GM23338 (cell line): ENCODE data around the gene PDZK1IP1. TPM values are rescaled to one million over a fixed set of nuclear protein-coding genes. Genes with fewer than 3 reads are reported as not detected.

ENCODE experiments used
- ATAC-seq: fragments of 200-7000 bp; cut with Tn5 transposase; 3 replicates; pipeline ENCODE4 v1.9.1; 2020
- DNase-seq: peaks from one replicate; pipeline ENCODE4 v3.0.0-alpha.2; 2015; ENCODE audit warnings: low spot score
- H2AFZ ChIP-seq: fragments of 200-600 bp; sonication (generic); 2 replicates; pipeline ENCODE4 v1.8.0; 2016; ENCODE audit warnings: antibody characterized with exemption, mild to moderate bottlenecking, moderate library complexity
- H3F3A ChIP-seq: fragments of 200-600 bp; sonication (generic); replicated peaks from 2 replicates; pipeline ENCODE4 v1.8.0; 2017; ENCODE audit warnings: antibody characterized with exemption, mixed run types, low read depth
- H3K27ac ChIP-seq: fragments of 200-600 bp; sonication (generic); 2 replicates; pipeline ENCODE4 v1.6.1; 2016; ENCODE audit warnings: low read depth
- H3K27me3 ChIP-seq: fragments of 200-600 bp; sonication (generic); 2 replicates; pipeline ENCODE4 v1.8.0; 2016; ENCODE audit warnings: mild to moderate bottlenecking, mixed run types, moderate library complexity; ENCODE audit not compliant: insufficient read depth
- H3K36me3 ChIP-seq: fragments of 200-600 bp; sonication (generic); 2 replicates; pipeline ENCODE4 v1.8.0; 2016; ENCODE audit warnings: mild to moderate bottlenecking; ENCODE audit not compliant: insufficient read depth
- H3K4me1 ChIP-seq: fragments of 200-600 bp; sonication (generic); 2 replicates; pipeline ENCODE4 v1.8.0; 2016; ENCODE audit warnings: mild to moderate bottlenecking, moderate library complexity; ENCODE audit not compliant: insufficient read depth
- H3K4me2 ChIP-seq: fragments of 200-600 bp; sonication (generic); 2 replicates; pipeline ENCODE4 v1.7.1; 2017; ENCODE audit warnings: mixed run types
- H3K4me3 ChIP-seq: fragments of 200-600 bp; sonication (generic); 2 replicates; pipeline ENCODE4 v1.6.1; 2016; ENCODE audit warnings: mixed run types
- H3K79me2 ChIP-seq: fragments of 200-600 bp; sonication (generic); replicated peaks from 2 replicates; pipeline ENCODE4 v1.8.0; 2017; ENCODE audit warnings: mild to moderate bottlenecking; ENCODE audit not compliant: insufficient read depth
- H3K9me2 ChIP-seq: fragments of 200-600 bp; sonication (generic); 2 replicates; pipeline ENCODE4 v1.8.0; 2017; ENCODE audit not compliant: insufficient read depth
- H4K20me1 ChIP-seq: fragments of 200-600 bp; sonication (generic); replicated peaks from 2 replicates; pipeline ENCODE4 v1.8.0; 2017; ENCODE audit warnings: mild to moderate bottlenecking; ENCODE audit not compliant: insufficient read depth
- H3K27ac Mint-ChIP-seq: 2 replicates; pipeline ENCODE4 v1.8.0; 2020; ENCODE audit warnings: inconsistent platforms, mild to moderate bottlenecking, moderate library complexity, mixed read lengths
- H3K27me3 Mint-ChIP-seq: 3 replicates; pipeline ENCODE4 v1.8.0; 2022; ENCODE audit warnings: low read depth, mild to moderate bottlenecking, moderate library complexity, mixed read lengths, inconsistent platforms; ENCODE audit not compliant: insufficient read depth, poor library complexity
- H3K36me3 Mint-ChIP-seq: 3 replicates; pipeline ENCODE4 v1.8.0; 2021; ENCODE audit warnings: low read depth, mild to moderate bottlenecking, inconsistent platforms, moderate library complexity, mixed read lengths
- H3K4me1 Mint-ChIP-seq: 3 replicates; pipeline ENCODE4 v1.8.0; 2020; ENCODE audit warnings: mild to moderate bottlenecking, inconsistent platforms, mixed read lengths
- H3K4me3 Mint-ChIP-seq: 3 replicates; pipeline ENCODE4 v1.8.0; 2021; ENCODE audit warnings: moderate library complexity, mild to moderate bottlenecking, inconsistent platforms, mixed read lengths
- H3K9me3 Mint-ChIP-seq: 3 replicates; pipeline ENCODE4 v1.8.0; 2020; ENCODE audit warnings: moderate library complexity, mild to moderate bottlenecking, inconsistent platforms, mixed read lengths
- CREB1 ChIP-seq: fragments of 250-450 bp; sonication (Bioruptor Pico); IDR thresholded peaks from 2 replicates; pipeline ENCODE4 v1.5.0; 2020; ENCODE audit warnings: low read depth, mild to moderate bottlenecking, moderate library complexity
- EZH2phosphoT487 ChIP-seq: fragments of 200-600 bp; sonication (generic); IDR thresholded peaks from one replicate; pipeline ENCODE4 v1.8.1; 2018; ENCODE audit warnings: antibody characterized with exemption; ENCODE audit not compliant: unreplicated experiment
- JUNB ChIP-seq: IDR thresholded peaks from one replicate; pipeline ENCODE4 v1.6.1; 2016; ENCODE audit warnings: antibody characterized with exemption; ENCODE audit not compliant: unreplicated experiment
- NANOG ChIP-seq: IDR thresholded peaks from 2 replicates; pipeline ENCODE4 v1.6.1; 2016; ENCODE audit warnings: antibody characterized with exemption, borderline replicate concordance
- POLR2AphosphoS5 ChIP-seq: IDR thresholded peaks from 2 replicates; pipeline ENCODE4 v1.6.1; 2016; ENCODE audit warnings: antibody characterized with exemption, low read depth
- STAT1 ChIP-seq: IDR thresholded peaks from one replicate; pipeline ENCODE4 v1.6.1; 2016; ENCODE audit warnings: antibody characterized with exemption; ENCODE audit not compliant: unreplicated experiment
- ZNF114 ChIP-seq: fragments of 250-450 bp; sonication (Bioruptor Pico); IDR thresholded peaks from 2 replicates; pipeline ENCODE4 v1.5.0; 2020; ENCODE audit warnings: mild to moderate bottlenecking, moderate library complexity
- ZNF331 ChIP-seq: fragments of 250-450 bp; sonication (Bioruptor Pico); IDR thresholded peaks from 2 replicates; pipeline ENCODE4 v1.5.0; 2020; ENCODE audit warnings: low read depth, mild to moderate bottlenecking, moderate library complexity
- polyA plus RNA-seq: library from polyadenylated mRNA; unstranded; fragments of >200 nt; fragmentation: Nextera tagmentation; extraction: Ambion mirVana; gene quantifications from 2 replicates; pipeline ENCODE4 v1.2.1, GENCODE V29; 2016
- total RNA-seq: library from RNA; depleted of rRNA; stranded (reverse); fragments of >200 nt; shearing (Covaris generic); gene quantifications from 2 replicates; pipeline ENCODE4 v1.2.3, GENCODE V29; 2014
- TF ChIP-seq, protein P1 (sequence below): fragments of 250-450 bp; sonication (Bioruptor Pico); IDR thresholded peaks from 2 replicates; pipeline ENCODE4 v1.5.0; 2020; ENCODE audit warnings: mild to moderate bottlenecking, moderate library complexity
- TF ChIP-seq, protein P2 (sequence below): IDR thresholded peaks from 2 replicates; pipeline ENCODE4 v1.6.1; 2016; ENCODE audit warnings: antibody characterized with exemption
- TF ChIP-seq, protein P3 (sequence below), 2 experiments: fragments of 200-600 bp in 1 of 2; sonication (generic) in 1 of 2; conservative IDR thresholded peaks; 2 replicates each; pipeline versions ENCODE4 v1.5.1 to v1.6.1; 2016 to 2017; ENCODE audit warnings: antibody characterized with exemption in 2 of 2, low read depth in 2 of 2, mild to moderate bottlenecking in 2 of 2, moderate library complexity in 1 of 2

Gene PDZK1IP1
- total and polyA plus RNA-seq, 2 experiments from 2014 or later = not detected

DNA sequence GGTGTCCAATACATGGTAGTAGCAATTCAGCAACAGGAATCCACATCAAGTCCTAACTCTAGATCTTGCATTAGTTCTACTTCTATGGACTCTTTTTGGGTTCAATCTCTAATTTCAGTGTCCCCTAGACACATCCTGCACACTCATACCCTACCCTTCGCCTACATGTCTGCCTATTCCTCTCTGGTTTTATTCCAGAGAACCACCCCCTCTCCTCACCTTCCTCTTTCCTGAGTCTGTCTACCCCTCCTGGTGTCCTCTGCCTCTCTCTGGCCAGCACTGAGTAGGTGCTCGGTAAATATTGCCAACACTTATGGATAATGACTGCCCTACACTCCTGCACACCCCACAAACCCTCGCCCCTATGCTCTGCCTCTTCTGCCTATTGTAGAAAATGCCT lies 32.6 kb upstream of the PDZK1IP1 start (continued):
- TF ChIP-seq, protein P1, sequence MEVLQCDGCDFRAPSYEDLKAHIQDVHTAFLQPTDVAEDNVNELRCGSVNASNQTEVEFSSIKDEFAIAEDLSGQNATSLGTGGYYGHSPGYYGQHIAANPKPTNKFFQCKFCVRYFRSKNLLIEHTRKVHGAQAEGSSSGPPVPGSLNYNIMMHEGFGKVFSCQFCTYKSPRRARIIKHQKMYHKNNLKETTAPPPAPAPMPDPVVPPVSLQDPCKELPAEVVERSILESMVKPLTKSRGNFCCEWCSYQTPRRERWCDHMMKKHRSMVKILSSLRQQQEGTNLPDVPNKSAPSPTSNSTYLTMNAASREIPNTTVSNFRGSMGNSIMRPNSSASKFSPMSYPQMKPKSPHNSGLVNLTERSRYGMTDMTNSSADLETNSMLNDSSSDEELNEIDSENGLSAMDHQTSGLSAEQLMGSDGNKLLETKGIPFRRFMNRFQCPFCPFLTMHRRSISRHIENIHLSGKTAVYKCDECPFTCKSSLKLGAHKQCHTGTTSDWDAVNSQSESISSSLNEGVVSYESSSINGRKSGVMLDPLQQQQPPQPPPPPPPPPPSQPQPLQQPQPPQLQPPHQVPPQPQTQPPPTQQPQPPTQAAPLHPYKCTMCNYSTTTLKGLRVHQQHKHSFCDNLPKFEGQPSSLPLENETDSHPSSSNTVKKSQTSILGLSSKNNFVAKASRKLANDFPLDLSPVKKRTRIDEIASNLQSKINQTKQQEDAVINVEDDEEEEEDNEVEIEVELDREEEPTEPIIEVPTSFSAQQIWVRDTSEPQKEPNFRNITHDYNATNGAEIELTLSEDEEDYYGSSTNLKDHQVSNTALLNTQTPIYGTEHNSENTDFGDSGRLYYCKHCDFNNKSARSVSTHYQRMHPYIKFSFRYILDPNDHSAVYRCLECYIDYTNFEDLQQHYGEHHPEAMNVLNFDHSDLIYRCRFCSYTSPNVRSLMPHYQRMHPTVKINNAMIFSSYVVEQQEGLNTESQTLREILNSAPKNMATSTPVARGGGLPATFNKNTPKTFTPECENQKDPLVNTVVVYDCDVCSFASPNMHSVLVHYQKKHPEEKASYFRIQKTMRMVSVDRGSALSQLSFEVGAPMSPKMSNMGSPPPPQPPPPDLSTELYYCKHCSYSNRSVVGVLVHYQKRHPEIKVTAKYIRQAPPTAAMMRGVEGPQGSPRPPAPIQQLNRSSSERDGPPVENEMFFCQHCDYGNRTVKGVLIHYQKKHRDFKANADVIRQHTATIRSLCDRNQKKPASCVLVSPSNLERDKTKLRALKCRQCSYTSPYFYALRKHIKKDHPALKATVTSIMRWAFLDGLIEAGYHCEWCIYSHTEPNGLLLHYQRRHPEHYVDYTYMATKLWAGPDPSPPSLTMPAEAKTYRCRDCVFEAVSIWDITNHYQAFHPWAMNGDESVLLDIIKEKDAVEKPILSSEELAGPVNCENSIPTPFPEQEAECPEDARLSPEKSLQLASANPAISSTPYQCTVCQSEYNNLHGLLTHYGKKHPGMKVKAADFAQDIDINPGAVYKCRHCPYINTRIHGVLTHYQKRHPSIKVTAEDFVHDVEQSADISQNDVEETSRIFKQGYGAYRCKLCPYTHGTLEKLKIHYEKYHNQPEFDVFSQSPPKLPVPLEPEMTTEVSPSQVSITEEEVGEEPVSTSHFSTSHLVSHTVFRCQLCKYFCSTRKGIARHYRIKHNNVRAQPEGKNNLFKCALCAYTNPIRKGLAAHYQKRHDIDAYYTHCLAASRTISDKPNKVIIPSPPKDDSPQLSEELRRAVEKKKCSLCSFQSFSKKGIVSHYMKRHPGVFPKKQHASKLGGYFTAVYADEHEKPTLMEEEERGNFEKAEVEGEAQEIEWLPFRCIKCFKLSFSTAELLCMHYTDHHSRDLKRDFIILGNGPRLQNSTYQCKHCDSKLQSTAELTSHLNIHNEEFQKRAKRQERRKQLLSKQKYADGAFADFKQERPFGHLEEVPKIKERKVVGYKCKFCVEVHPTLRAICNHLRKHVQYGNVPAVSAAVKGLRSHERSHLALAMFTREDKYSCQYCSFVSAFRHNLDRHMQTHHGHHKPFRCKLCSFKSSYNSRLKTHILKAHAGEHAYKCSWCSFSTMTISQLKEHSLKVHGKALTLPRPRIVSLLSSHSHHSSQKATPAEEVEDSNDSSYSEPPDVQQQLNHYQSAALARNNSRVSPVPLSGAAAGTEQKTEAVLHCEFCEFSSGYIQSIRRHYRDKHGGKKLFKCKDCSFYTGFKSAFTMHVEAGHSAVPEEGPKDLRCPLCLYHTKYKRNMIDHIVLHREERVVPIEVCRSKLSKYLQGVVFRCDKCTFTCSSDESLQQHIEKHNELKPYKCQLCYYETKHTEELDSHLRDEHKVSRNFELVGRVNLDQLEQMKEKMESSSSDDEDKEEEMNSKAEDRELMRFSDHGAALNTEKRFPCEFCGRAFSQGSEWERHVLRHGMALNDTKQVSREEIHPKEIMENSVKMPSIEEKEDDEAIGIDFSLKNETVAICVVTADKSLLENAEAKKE (CRISPR knock-in tag) = no peak
- TF ChIP-seq, protein P2, sequence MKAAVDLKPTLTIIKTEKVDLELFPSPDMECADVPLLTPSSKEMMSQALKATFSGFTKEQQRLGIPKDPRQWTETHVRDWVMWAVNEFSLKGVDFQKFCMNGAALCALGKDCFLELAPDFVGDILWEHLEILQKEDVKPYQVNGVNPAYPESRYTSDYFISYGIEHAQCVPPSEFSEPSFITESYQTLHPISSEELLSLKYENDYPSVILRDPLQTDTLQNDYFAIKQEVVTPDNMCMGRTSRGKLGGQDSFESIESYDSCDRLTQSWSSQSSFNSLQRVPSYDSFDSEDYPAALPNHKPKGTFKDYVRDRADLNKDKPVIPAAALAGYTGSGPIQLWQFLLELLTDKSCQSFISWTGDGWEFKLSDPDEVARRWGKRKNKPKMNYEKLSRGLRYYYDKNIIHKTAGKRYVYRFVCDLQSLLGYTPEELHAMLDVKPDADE = no peak
- TF ChIP-seq, protein P3, sequence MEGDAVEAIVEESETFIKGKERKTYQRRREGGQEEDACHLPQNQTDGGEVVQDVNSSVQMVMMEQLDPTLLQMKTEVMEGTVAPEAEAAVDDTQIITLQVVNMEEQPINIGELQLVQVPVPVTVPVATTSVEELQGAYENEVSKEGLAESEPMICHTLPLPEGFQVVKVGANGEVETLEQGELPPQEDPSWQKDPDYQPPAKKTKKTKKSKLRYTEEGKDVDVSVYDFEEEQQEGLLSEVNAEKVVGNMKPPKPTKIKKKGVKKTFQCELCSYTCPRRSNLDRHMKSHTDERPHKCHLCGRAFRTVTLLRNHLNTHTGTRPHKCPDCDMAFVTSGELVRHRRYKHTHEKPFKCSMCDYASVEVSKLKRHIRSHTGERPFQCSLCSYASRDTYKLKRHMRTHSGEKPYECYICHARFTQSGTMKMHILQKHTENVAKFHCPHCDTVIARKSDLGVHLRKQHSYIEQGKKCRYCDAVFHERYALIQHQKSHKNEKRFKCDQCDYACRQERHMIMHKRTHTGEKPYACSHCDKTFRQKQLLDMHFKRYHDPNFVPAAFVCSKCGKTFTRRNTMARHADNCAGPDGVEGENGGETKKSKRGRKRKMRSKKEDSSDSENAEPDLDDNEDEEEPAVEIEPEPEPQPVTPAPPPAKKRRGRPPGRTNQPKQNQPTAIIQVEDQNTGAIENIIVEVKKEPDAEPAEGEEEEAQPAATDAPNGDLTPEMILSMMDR (conservative IDR thresholded peaks at IDR 0.05; ENCODE audit: low read depth in 2 of 2) = no peak
- TF ChIP-seq NANOG (no peak), ZNF331 (CRISPR knock-in tag) (no peak)

DNA sequence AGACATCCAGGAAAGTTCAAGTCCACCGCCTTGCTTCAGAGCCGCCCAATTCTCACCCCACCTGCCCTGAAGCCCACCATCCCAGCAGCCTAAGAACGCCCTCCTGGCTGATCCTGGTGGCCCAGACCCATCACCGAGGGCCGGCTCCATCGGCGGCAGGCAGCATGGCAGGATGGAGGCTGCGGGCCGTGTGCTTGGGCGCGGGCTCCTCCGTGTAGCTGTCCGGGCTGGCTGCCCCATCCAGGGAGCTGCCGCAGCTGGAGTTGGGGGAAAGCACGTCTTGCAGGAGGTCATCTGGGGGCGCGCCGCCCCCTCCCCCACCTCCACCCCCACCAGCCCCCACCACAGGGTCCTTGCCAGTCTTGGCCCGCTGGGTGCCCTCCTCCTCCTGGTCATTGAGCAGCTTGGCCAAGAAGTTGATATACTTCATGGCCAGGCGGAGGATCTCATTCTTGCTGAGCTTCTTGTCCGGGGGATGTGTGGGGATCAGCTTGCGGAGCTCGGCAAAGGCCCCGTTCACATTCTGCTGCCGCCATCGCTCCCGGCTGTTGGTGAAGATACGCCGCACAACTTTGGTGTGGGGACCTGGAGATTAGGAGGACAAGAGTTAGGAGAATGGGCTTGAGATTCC lies 29.9 kb upstream of the PDZK1IP1 start:
- Histone ChIP-seq H3K4me1 (peaks cover 11% of the 10 kb centered on the region), H3K4me3 (no peak overlapping the region), H3K27me3 (peaks cover 73% of the 10 kb centered on the region), H3K9me2 (no peaks in the 10 kb centered on the region), H3K79me2 (no peaks in the 10 kb centered on the region), H3K27ac (no peak overlapping the region), H3F3A (no peaks in the 10 kb centered on the region), H3K4me2 (no peak overlapping the region), H3K36me3 (no peaks in the 10 kb centered on the region), H4K20me1 (no peaks in the 10 kb centered on the region; the same call in 1 of the 2 replicates), H2AFZ (no peak overlapping the region)
- no peaks in the 10 kb centered on the region for H3K9me3 Mint-ChIP-seq
- ATAC-seq (no peak), DNase-seq (no peak)
- H3K27me3 Mint-ChIP-seq = peaks cover 10% of the 10 kb centered on the region
- H3K4me3 Mint-ChIP-seq = no peak overlapping the region
- no peaks in the 10 kb centered on the region for H3K36me3 Mint-ChIP-seq
- H3K27ac Mint-ChIP-seq = no peak overlapping the region
- no peaks in the 10 kb centered on the region for H3K4me1 Mint-ChIP-seq
- TF ChIP-seq ZNF114 (CRISPR knock-in tag) = no peak
- TF ChIP-seq EZH2phosphoT487 = no peak
- TF ChIP-seq ZNF331 (CRISPR knock-in tag) = no peak
- no peak for TF ChIP-seq STAT1
- no peak for TF ChIP-seq JUNB
- TF ChIP-seq, protein P2 = no peak
- no peak for TF ChIP-seq CREB1 (CRISPR knock-in tag)
- TF ChIP-seq POLR2AphosphoS5 = no peak
